Suprapubic skin (tissue), 3 donors: ENCODE data around the gene MCM3AP.

Experiments used
- CTCF ChIP-seq, 2 donors: fragments of 200-600 bp in 1 of 2; fragments of 450-650 bp in 1 of 2; sonication (generic) in 1 of 2; IDR thresholded peaks; one replicate each; pipeline ENCODE4 v1.5.1; 2016 to 2019; ENCODE audit warnings: antibody characterized with exemption in 2 of 2, mild to moderate bottlenecking in 1 of 2, moderate library complexity in 1 of 2
- EP300 ChIP-seq: sonication (generic); formaldehyde crosslinking; IDR thresholded peaks from one replicate; pipeline ENCODE4 v1.6.1; 2017; ENCODE audit warnings: antibody characterized with exemption

GRCh38 chr21:46295996-46296752, 10.8 kb upstream of the MCM3AP start:
- TF ChIP-seq CTCF (IDR thresholded peaks at IDR 0.05) (no peak), EP300 (no peak)
